NT2/D1 (cell line): ENCODE results near the gene IGFL3.

Experiments
- SUZ12 ChIP-seq: IDR thresholded peaks from 2 replicates; pipeline ENCODE4 v1.6.1; 2011; ENCODE audit not compliant: insufficient read length, insufficient read depth; ENCODE audit errors: extremely low read depth
- ZNF274 ChIP-seq: IDR thresholded peaks from 2 replicates; pipeline ENCODE4 v1.6.1; 2011; ENCODE audit warnings: mild to moderate bottlenecking, low read depth, low read length

DNA sequence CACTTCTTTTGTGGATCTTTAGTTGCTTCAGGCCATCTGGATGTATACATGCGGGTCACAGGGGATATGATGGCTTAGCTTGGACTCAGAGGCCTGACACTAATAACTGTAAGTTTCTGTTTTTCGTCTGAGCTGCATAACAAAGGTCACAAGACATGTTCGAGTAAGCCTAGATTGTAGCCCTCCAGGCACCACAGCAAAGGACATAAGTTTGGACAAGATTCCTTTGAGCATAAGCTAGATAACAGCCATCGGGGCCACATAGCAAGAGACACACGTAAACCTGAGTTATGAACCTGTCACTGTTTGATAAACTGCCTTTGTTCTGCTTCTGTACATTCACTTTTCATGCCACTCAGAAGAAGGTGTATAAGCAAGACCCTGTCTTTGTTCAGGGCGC is 14.6 kb downstream of the IGFL3 start:
- TF ChIP-seq ZNF274 (no peak), SUZ12 (no peak)
